NCI-H2029 (cell line): Measurements from ENCODE around the gene FUT9.
"Not testable (repeated sequence)": the region's sequence is repeated elsewhere in the genome, so short reads cannot be mapped to it uniquely, and the experiment has no call there.

Source experiments
- DNase-seq: peaks from one replicate; lab custom pipeline; 2025; lab: John Stamatoyannopoulos, UW

Gene FUT9

GRCh38 chr6:96186516-96187195 lies 170.9 kb downstream of the FUT9 start:
- DNase-seq: no peak

DNA sequence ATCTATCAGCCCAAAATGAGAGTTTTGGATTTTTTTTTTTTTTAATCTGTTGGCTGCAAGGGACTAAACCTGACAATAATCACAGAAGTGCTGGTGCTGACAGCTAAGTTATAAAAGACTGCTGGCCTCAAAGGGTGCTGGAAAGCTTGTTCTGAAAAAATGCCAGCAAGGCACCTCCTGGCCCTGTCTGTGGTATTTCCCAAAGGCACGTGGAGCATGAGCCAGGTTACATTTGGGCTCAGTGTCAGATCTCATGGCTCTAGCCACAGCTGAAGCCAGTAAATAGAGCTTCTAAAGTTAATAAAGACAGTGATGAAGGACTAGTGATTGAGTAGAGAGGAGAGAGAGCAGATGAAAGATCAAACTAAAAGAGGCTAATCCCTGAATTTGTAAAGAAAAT lies 178.9 kb downstream of the FUT9 start:
- no peak for DNase-seq

DNA sequence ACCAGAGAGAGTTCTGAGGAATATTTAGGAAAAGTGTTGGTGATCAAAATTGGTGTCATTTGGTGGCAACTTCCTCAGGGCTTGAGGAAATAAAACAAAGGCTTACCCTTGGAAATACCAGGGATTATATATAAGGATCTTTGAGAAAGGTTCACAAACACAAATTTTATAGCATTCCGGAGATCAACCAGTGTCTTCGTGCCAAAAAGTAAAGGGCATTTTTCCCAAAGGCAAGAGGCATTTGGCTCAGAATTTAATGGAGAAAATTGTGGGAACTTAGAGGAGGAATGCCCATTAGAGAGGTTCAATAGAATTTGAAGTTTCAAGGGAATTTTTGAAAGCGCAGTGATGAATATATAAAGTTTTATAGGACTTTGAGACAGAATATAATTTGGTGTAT lies 179.5 kb downstream of the FUT9 start:
- DNase-seq: no peak

DNA sequence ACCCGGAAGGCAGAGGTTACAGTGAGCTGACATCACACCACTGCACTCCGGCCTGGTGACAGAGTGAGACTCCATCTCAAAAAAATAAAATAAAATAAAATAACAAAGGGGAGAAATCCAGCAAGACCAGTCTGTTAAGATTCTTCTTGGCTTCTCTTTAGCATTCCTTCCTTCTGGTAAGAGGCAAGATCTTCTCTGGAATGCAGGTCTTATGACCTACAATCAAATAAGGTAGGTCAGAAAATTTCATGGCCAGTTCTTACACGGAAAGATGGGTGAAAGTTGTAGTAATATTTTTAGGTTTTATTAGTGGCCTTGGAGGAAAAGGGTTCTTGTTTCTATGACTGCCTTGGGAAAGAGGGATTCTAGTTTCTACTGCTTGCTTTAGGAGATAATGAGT lies 180.9 kb downstream of the FUT9 start:
- DNase-seq: no peak

DNA sequence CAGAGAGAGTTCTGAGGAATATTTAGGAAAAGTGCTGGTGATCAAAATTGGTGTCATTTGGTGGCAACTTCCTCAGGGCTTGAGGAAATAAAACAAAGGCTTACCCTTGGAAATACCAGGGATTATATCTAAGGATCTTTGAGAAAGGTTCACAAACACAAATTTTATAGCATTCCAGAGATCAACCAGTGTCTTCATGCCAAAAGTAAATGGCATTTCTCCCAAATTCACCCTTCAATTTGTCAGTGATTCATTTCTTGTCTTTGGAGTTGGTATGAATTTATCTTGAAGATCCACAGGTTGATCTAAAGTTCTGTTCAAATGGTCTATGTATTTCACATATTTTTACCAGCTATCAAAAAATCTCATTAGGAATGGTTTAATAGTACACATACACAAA lies 181.5 kb downstream of the FUT9 start:
- no peak for DNase-seq

DNA sequence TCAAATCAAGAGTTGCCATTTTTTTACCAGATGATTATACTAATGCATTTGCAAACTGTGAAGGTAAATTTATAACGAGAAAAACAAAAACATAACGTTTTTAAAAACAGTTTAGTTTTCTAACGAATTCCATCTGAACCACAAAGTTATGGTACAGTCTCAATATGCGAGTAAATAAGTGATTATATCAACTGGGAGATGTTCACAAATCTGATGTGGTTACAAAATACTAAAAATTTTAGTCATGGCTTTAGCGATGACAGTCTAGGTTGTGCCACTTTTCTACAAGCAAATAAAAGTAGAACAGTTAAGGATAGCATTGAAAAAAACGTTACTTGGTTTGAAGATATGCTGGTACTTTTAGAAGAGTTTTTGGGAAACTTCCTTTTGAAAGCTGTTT lies 186.8 kb downstream of the FUT9 start:
- no peak for DNase-seq

DNA sequence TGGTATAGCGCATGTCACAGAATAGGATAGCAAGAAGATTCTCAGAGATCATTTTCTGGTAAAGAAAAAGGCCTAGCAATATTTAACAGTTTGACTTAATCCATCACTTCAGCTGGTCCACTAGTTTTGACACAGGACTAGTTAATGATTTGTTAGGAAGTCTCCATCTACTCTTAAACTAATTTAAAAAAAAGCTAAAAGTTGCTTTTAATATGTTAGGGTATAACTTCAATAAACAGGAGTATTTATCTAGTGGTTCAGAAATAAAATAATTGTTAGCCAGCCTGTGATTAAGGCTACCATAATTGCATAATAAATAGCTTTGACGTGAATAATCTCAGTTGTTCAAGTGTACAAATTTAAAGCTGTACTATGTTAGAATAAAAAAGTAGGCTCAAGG lies 195.6 kb downstream of the FUT9 start:
- no peak for DNase-seq

DNA sequence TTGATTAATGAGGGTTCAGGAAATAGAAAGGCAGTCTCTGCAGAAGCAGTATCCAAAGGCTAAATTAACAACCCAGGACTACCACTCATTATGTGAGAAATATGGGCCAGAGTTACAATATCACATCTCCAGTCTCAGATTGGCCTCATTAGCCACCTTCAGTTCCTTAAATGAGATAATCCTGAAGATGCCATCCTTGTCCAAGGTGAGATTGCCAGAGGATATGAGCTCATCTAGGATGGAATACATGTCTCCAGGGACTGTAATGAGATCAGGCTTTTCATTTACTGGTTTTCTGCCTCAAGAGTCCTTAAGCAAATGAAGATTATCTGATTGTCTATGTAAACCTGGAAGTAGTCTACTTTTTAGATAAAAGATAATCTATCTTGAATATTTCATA lies 196.3 kb downstream of the FUT9 start:
- no peak for DNase-seq

DNA sequence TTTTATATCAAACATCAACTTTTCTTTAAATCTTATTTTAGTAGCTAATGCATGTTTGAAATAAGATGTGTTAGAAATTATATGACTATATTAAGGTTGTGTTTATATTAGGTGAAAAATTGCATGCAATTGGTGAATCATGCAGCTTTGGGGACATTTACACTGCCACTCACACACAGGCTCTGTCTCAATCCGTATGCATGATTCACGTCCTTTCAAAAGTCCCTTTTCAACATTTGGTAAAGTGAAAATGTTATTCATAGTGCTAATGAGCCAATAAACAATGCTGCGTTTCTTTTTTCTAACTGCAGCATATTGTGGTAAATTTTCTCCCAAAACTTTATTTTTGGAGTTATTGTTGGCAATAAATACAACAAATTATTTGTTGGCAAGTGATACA lies 198.0 kb downstream of the FUT9 start:
- DNase-seq: no peak

DNA sequence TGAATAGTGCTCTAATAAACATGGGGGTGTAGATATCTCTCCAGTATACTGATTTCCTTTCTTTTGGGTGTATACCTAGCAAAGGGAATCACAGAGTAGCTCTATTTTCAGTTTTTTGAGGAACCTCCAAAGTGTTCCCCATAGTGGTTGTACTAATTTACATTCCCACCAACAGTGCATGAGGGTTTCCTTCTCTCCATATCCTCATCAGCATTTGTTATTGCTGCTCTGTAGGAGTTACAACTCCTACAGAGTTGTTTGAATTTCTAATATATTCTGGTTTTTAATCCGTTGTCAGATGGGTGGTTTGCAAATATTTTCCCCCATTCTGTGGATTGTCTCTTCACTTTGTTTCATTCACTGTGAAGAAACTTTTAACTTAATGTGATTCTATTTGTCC lies 207.9 kb downstream of the FUT9 start:
- DNase-seq: no peak

GRCh38 chr6:96227135-96227534 lies 211.4 kb downstream of the FUT9 start:
- no peak for DNase-seq

DNA sequence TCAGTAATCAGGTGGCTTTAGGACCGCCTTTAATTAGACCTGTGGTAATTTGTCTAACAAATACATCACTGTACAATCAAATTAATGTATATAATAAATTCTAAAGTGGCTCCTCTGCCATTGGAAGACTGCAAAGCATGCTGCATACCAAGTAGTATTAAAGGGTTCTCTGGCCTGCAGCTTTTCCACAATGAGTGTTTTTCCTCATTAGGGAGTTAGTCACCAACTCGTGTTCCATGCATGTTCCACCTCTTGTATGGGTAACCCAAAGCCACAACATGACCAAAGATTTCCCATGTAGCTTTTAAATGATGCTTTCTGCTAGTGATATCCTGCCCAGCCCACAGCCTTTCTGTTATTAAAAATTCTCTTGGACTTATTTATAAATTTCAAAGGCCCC lies 218.7 kb downstream of the FUT9 start:
- no peak for DNase-seq

GRCh38 chr6:96235927-96236326 lies 220.2 kb downstream of the FUT9 start:
- DNase-seq: no peak

GRCh38 chr6:96236471-96236870 lies 220.7 kb downstream of the FUT9 start:
- no peak for DNase-seq

DNA sequence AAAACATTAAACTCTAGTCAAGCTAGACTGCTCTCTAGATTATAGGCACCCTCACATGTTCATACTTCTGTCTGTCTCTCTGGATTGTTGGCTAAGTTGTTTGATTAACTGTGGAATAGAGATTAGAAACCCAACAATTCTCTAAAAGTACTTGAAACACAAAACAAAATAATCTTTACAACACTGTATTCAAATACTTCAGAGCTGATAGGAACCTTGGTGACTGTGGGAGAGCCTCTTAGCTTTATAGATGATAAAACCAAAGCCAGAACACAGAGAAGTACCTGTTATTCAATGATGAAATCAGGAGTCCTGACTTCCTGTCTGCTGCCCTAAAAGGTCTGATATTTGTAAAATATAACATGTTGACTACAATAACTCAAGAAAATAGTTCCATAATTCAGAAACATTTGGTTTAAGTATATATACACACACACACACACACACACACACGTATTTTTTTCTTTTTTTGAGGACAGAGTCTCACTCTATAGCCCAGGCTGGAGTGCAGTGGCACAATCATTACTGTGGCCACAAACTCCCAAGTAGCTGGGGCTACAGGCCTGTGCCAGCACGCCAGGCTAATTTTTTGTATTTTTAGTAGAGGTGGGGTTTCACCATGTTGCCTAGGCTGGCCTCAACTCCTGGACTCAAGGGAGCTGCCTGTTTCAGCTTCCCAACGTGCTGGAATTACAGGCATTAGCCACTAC lies 222.0 kb downstream of the FUT9 start:
- DNase-seq: no peak

DNA sequence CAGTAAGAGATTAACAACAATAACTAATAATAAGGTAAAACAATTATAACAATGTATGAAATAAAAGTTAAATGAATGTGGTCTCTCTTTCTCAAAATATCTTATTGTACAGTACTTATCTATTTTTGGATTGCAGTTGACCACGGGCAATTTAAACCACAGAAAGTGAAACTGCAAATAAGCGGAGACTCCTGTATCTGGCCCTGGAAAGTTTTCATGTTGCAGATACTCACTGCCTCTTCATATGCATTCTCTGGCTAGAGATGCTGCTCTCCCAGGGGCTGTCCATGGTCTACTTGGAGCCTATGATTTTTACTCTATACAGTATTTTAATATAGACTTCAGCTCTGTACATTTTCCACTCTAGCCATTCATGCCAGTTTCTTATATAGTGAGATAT lies 230.8 kb downstream of the FUT9 start:
- DNase-seq: no peak

- DNase-seq: no peak
These were observed 234.0 kb downstream of the FUT9 start for GRCh38 chr6:96249755-96250154.

DNA sequence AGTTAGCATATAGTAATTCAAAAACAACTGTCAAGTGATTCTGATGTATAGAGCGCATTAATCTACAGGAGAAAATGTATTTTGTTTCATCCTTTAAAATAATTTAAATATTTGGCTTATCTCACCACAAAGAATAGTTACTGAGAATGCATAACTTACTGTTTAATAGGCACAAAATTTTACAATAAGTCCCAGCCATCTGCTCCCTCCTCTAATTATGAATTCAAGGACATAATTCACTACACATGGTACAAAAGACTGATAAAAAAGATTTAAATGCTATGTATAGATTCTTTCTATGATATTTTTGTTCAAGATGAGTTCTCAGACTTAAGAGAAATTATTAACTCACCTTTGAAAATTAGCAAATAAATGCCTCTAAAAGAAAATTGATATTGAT lies 242.0 kb downstream of the FUT9 start:
- no peak for DNase-seq

GRCh38 chr6:96260787-96261430 lies 245.1 kb downstream of the FUT9 start:
- not testable (repeated sequence) for DNase-seq
